SK-N-SH treated with all-trans-retinoic acid at 6 μM for 48 hours (cell line): ENCODE results near the gene WDFY2.

Experiments used
- ARNTL ChIP-seq: fragments of 450-650 bp; formaldehyde crosslinking; IDR thresholded peaks from 2 replicates; pipeline ENCODE4 v1.5.0; 2020; ENCODE audit warnings: low read depth, mild to moderate bottlenecking, moderate library complexity, borderline replicate concordance
- CSRNP3 ChIP-seq: fragments of 250-450 bp; sonication (Bioruptor Pico); IDR thresholded peaks from 2 replicates; pipeline ENCODE4 v1.5.1; 2021; ENCODE audit warnings: mild to moderate bottlenecking, moderate library complexity
- PATZ1 ChIP-seq: fragments of 250-450 bp; sonication (Bioruptor Pico); IDR thresholded peaks from 2 replicates; pipeline ENCODE4 v1.8.0; 2020; ENCODE audit warnings: mild to moderate bottlenecking, moderate library complexity, borderline replicate concordance
- PPARA ChIP-seq: fragments of 250-450 bp; sonication (Bioruptor Pico); IDR thresholded peaks from 2 replicates; pipeline ENCODE4 v1.5.0; 2020; ENCODE audit warnings: mild to moderate bottlenecking, borderline replicate concordance
- TSHZ2 ChIP-seq: fragments of 250-450 bp; sonication (Bioruptor Pico); IDR thresholded peaks from 2 replicates; pipeline ENCODE4 v1.5.0; 2020; ENCODE audit warnings: mild to moderate bottlenecking, moderate library complexity
- ZC3H10 ChIP-seq: fragments of 250-450 bp; sonication (Bioruptor Pico); IDR thresholded peaks from 2 replicates; pipeline ENCODE4 v1.5.1; 2021; ENCODE audit warnings: mild to moderate bottlenecking, moderate library complexity
- ZFP30 ChIP-seq: fragments of 450-650 bp; formaldehyde crosslinking; IDR thresholded peaks from 2 replicates; pipeline ENCODE4 v1.5.0; 2022; ENCODE audit warnings: mild to moderate bottlenecking, moderate library complexity
- ZNF70 ChIP-seq: fragments of 450-650 bp; formaldehyde crosslinking; IDR thresholded peaks from 2 replicates; pipeline ENCODE4 v1.5.0; 2020; ENCODE audit warnings: mild to moderate bottlenecking, moderate library complexity

- TF ChIP-seq CSRNP3 (CRISPR knock-in tag), result no peak
- TF ChIP-seq PATZ1 (CRISPR knock-in tag), result no peak
- no peak for TF ChIP-seq ZFP30
- TF ChIP-seq PPARA (CRISPR knock-in tag), result no peak
- no peak for TF ChIP-seq ARNTL (CRISPR knock-in tag)
- no peak for TF ChIP-seq ZNF70 (CRISPR knock-in tag)
- TF ChIP-seq ZC3H10 (CRISPR knock-in tag), result no peak
- TF ChIP-seq TSHZ2 (CRISPR knock-in tag), result no peak
Observed at GRCh38 chr13:51618626-51619025, 34.4 kb downstream of the WDFY2 start.
